GM19395 (cell line): Measurements from ENCODE around the gene OCA2.
A peak's percentile ranks its signal among the peaks of the same experiment; 100 is the strongest.

Source experiments
- ATAC-seq: cut with Tn5 transposase; IDR thresholded peaks from one replicate; pipeline ENCODE4 v1.9.1; 2021; ENCODE audit warnings: mild to moderate bottlenecking, moderate library complexity; ENCODE audit not compliant: unreplicated experiment

The OCA2 gene

GRCh38 chr15:28105793-28106192, 6.7 kb upstream of the OCA2 start:
- no peak for ATAC-seq

- no peak for ATAC-seq
These were observed 6.2 kb upstream of the OCA2 start for GRCh38 chr15:28105224-28105791.

- ATAC-seq = no peak
These were observed 5.2 kb upstream of the OCA2 start for GRCh38 chr15:28104326-28104725.

- ATAC-seq = no peak
These were observed 4.7 kb upstream of the OCA2 start for GRCh38 chr15:28103831-28104230.

- no peak for ATAC-seq
These were observed 2.9 kb upstream of the OCA2 start for GRCh38 chr15:28101983-28102441.

- no peak for ATAC-seq
These were observed 2.1 kb upstream of the OCA2 start for GRCh38 chr15:28101201-28101600.

GRCh38 chr15:28100516-28101195, 1.5 kb upstream of the OCA2 start:
- no peak for ATAC-seq

- ATAC-seq = no peak
These were observed 533 bp upstream of the OCA2 start for GRCh38 chr15:28099555-28100140.

- ATAC-seq = no peak
These were observed 752 bp downstream of the OCA2 start for GRCh38 chr15:28098360-28098765.

- ATAC-seq = no peak
These were observed 1.3 kb downstream of the OCA2 start for GRCh38 chr15:28097656-28098359.

GRCh38 chr15:28096670-28097431, 2.3 kb downstream of the OCA2 start:
- ATAC-seq = no peak

GRCh38 chr15:28096411-28096669, 2.8 kb downstream of the OCA2 start:
- no peak for ATAC-seq

GRCh38 chr15:28094732-28095521, 4.2 kb downstream of the OCA2 start:
- ATAC-seq = no peak

GRCh38 chr15:28093752-28094535, 5.2 kb downstream of the OCA2 start:
- ATAC-seq = no peak

GRCh38 chr15:28091313-28091712, 7.8 kb downstream of the OCA2 start:
- ATAC-seq = no peak

GRCh38 chr15:28086175-28086703, 12.9 kb downstream of the OCA2 start:
- peak; percentile 95 for ATAC-seq

GRCh38 chr15:28085489-28086174, 13.5 kb downstream of the OCA2 start:
- ATAC-seq = peak; percentile 17

GRCh38 chr15:28084547-28084946, 14.6 kb downstream of the OCA2 start:
- no peak for ATAC-seq
